Measurements from ENCODE around the gene MYRFL. TPM values are rescaled to one million over a fixed set of nuclear protein-coding genes. Genes with fewer than 3 reads are reported as not detected.

MYRFL gene
- total RNA-seq, 1 experiment from 2014 or later = not detected

- no peak overlapping the region for H3K4me2 ChIP-seq
- intact Hi-C loops (cut with micrococcal nuclease; ENCODE audit: unreplicated experiment) = no loop called here
Observed at GRCh38 chr12:69905801-69906200, 80.8 kb downstream of the MYRFL start.

GRCh38 chr12:69906411-69907216 lies 81.6 kb downstream of the MYRFL start:
- ChIA-PET POLR2A (ENCODE audit: unreplicated experiment) (no interaction called here), CTCF (no interaction called here)
- Histone ChIP-seq H3K27ac (no peak overlapping the region), H3K4me2 (no peak overlapping the region), H3K9me2 (ENCODE audit: insufficient read depth) (no peaks in the 10 kb centered on the region), H3K9me3 (ENCODE audit: insufficient read depth, low read depth) (no peaks in the 10 kb centered on the region), H3K4me3 (no peak overlapping the region), H2AFZ (no peak overlapping the region), H3F3A (ENCODE audit: insufficient read depth, low read depth) (no peaks in the 10 kb centered on the region), H3K27me3 (ENCODE audit: insufficient read depth, low read depth) (no peaks in the 10 kb centered on the region), H3K79me2 (ENCODE audit: low read depth) (no peaks in the 10 kb centered on the region), H4K20me1 (ENCODE audit: insufficient read depth) (no peaks in the 10 kb centered on the region), H3K4me1 (replicated peaks; ENCODE audit: insufficient read depth) (no peaks in the 10 kb centered on the region), H3K36me3 (ENCODE audit: low read depth) (no peaks in the 10 kb centered on the region)
- BruUV-seq (replicated peaks) = no TSS peak
- intact Hi-C loops (cut with micrococcal nuclease; ENCODE audit: unreplicated experiment) = no loop called here
- DNase-seq = no peak
- TF ChIP-seq CTCF (conservative IDR thresholded peaks at IDR 0.05) (no peak), EZH2 (IDR thresholded peaks at IDR 0.05; ENCODE audit: low read depth) (no peak)

More at GRCh38 chr12:69905801-69906200, 80.8 kb downstream of the MYRFL start:
- peaks cover 7% of the 10 kb centered on the region for H3K4me1 ChIP-seq (replicated peaks; ENCODE audit: insufficient read depth)
- ChIA-PET CTCF (no interaction called here), POLR2A (ENCODE audit: unreplicated experiment) (no interaction called here)
- no peaks in the 10 kb centered on the region for H3K9me3 ChIP-seq (ENCODE audit: insufficient read depth, low read depth)
- BruUV-seq (replicated peaks) = no TSS peak
- DNase-seq = no peak
- H3K27ac ChIP-seq = no peak overlapping the region
- TF ChIP-seq CTCF (conservative IDR thresholded peaks at IDR 0.05) (no peak), EZH2 (IDR thresholded peaks at IDR 0.05; ENCODE audit: low read depth) (no peak)
- no peaks in the 10 kb centered on the region for H3K36me3 ChIP-seq (ENCODE audit: low read depth)
- H3K27me3 ChIP-seq (ENCODE audit: insufficient read depth, low read depth) = no peaks in the 10 kb centered on the region
- H3K9me2 ChIP-seq (ENCODE audit: insufficient read depth) = no peaks in the 10 kb centered on the region
- no peak overlapping the region for H3K4me3 ChIP-seq
- H2AFZ ChIP-seq = no peak overlapping the region
- H4K20me1 ChIP-seq (ENCODE audit: insufficient read depth) = no peaks in the 10 kb centered on the region
- H3K79me2 ChIP-seq (ENCODE audit: low read depth) = no peaks in the 10 kb centered on the region
- H3F3A ChIP-seq (ENCODE audit: insufficient read depth, low read depth) = peaks cover 6% of the 10 kb centered on the region; the same call in 1 of the 2 replicates

GRCh38 chr12:69908203-69908602 lies 83.2 kb downstream of the MYRFL start:
- POLR2A ChIA-PET (ENCODE audit: unreplicated experiment) = no interaction called here
- no peaks in the 10 kb centered on the region for H3K27me3 ChIP-seq (ENCODE audit: insufficient read depth, low read depth)
- H3K36me3 ChIP-seq (ENCODE audit: low read depth) = no peaks in the 10 kb centered on the region
- no peaks in the 10 kb centered on the region for H3K9me3 ChIP-seq (ENCODE audit: insufficient read depth, low read depth)
- H3K4me1 ChIP-seq (replicated peaks; ENCODE audit: insufficient read depth) = no peaks in the 10 kb centered on the region
- CTCF ChIA-PET = interaction anchor here (0.6 kb wide), 1 partner anchor 664 kb away, joined by 15 read pairs; no protein-coding TSS in a partner anchor
- intact Hi-C loops (cut with micrococcal nuclease; ENCODE audit: unreplicated experiment) = no loop called here
- H3K79me2 ChIP-seq (ENCODE audit: low read depth) = no peaks in the 10 kb centered on the region
- H3K9me2 ChIP-seq (ENCODE audit: insufficient read depth) = no peaks in the 10 kb centered on the region
- no peak overlapping the region for H3K4me3 ChIP-seq
- no TSS peak for BruUV-seq (replicated peaks)
- TF ChIP-seq EZH2 (IDR thresholded peaks at IDR 0.05; ENCODE audit: low read depth) (no peak), CTCF (conservative IDR thresholded peaks at IDR 0.05) (no peak)
- H4K20me1 ChIP-seq (ENCODE audit: insufficient read depth) = no peaks in the 10 kb centered on the region
- H2AFZ ChIP-seq = no peak overlapping the region
- no peak overlapping the region for H3K27ac ChIP-seq
- H3F3A ChIP-seq (ENCODE audit: insufficient read depth, low read depth) = no peaks in the 10 kb centered on the region
- DNase-seq = no peak
- H3K4me2 ChIP-seq = no peak overlapping the region
